ENCODE measurements around the gene CTXND1.

CTXND1 gene

DNA sequence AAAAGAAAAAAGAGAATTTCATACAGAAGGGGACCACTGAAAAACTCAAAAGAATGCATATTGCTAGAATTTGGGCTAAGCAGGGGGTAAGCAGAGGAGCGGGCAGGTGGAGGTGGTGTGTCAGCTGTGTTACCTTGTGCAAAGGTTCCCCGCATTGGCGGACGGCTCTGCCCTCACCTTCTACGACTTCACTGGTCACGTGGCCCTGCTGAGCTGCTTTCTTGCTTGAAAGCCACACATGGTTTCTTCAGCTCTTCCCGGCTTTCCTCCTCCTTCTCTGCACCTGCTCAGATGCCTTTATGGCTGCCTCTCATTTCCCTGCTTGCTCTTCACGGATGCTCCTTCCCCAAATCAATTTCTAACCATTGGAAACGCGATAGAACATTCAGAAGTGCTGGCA is 68.7 kb downstream of the CTXND1 start:
- no peak for DNase-seq (ENCODE audit: low read depth in 2 of 2)

DNA sequence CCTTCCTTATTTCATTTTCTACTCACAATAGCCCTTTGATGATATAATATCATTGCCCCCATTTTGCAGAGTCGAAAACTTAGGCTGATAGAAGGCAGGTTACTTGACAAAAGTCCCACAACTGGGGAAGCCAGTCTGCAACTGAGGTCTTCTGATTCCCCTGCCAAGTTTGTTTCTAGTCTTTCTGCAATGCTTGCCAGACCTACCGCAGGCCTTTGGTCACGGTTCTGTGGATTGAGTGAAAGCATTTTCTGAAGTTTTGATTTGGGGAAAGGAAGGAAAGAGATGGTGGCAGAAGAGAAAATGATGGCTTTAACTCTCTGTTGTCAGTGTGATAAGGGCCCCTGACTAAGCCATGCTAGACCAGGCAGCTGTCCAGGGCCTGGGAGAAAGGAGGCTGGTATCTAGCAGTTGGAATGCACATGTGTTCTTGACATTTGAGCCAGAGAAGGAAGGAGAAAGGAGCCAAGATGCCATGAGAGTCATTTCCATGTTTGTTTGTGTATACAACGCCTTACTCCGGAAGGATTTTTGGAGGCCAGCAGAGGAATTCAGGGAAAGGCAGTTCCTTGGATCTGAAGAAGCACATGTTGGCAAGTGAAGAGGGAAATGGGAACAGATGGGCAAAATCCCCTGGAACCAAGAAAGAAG is 69.3 kb downstream of the CTXND1 start:
- DNase-seq (ENCODE audit: low read depth in 2 of 2) = no peak

DNA sequence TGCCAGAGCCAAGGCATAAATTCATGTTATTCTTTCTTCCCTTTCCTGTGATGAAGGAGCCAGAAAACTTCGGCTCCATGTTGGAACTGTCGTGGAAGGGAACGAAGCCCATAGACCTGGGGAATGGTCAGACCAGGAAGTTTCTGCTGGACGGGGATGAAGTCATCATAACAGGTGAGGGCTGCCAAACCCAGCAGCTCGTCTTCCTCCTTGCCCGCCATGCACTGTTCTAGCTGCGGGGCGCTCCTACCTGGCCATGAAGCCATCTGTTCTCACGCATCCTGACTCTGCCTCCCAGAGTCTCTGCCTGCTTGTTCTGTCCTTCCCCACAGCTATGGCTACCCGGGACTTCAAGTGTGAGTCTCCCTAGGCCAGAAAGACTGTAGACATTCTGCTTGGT is 71.0 kb downstream of the CTXND1 start:
- no peak for DNase-seq (ENCODE audit: low read depth in 2 of 2)

DNA sequence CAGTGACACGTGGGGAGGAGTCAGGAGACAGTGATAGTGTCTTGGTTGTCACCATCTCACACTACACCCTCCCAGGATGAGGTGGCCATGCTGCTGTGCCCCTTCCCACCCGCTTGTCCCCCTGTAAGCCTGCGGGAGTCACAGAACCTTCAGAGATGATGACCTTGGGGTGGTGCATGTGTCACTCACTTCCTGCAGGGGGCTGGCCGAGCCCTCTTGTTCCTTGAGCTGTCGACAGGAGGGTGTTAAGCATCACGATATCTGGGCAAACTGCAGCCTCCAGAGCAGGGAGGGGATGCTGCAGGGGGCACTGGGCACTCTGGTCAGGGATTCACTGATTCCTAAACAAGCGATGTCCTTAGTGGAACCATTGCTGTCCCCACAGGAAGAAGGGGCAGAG is 71.5 kb downstream of the CTXND1 start:
- no peak for DNase-seq (ENCODE audit: low read depth in 2 of 2)

DNA sequence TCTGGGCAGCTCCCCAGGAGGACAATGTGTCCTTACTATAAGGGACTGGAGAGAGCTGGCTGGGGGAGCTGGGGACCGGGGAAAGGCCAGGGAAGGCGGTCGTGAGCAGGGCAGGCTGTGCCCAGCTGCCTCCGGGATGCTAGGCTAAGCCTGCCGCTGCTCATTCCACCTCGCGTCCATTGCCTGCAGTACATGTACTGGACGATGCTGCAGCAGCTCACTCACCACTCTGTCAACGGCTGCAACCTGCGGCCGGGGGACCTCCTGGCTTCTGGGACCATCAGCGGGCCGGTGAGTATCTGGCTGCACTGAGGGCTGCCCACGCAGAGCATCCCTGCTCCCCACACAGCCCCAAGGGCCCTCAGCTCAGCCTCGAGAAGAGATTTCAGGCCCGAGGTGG is 72.1 kb downstream of the CTXND1 start:
- no peak for DNase-seq (ENCODE audit: low read depth in 2 of 2)

DNA sequence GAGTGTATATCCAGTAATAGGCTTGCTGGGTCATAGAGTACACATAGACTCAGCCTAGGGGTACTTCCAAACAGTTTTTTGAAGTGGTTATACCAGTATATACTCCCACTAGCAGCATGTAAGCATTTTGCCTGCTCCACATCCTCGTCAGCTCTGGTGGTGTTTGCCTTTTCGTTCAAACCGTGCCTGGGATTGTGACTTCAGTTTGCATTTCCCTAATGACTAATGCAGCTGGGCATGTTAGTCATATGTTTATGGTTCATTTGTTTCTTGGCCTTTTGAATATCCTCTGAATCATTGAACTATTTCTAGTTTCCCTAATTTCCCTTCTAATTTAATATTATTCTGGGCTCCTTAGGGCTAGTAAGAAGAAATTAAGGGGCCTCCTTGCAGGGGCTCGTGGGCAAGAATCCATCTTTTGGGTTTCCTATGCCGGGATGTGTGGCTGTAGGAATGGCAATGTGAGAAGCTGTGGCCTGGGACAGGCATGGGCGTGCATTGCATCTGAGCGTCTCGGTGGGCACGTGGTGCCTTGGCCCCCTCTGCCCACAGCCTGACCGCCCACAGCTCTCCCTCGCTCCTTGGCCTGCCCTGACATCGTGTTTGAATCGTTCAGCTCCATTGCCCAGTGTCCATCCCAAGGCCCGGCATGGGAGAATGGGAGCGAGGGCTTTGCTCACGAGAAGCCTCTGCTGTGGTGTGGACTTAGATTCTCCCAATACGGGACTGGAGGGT is 72.8 kb downstream of the CTXND1 start:
- DNase-seq (ENCODE audit: low read depth in 2 of 2) = no peak

DNA sequence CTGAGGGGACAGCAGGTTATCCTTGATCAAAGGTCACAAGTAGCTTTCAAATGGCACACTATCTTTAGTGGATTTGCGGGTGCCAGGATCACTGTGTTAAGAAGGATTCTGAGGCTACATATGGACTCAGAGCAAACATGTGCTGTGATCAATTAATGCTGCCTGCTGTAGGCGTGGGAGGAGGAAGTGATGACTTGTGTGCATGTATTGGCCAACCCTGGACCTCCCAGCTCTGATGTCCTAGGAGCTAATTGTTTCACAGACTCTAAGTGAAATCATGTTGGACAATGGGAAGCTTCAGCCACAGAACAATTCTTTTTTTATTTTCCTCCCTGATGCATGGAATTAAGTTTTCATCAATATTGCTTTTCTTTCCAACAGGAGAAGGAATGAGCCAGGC is 74.9 kb downstream of the CTXND1 start:
- no peak for DNase-seq (ENCODE audit: low read depth in 2 of 2)

DNA sequence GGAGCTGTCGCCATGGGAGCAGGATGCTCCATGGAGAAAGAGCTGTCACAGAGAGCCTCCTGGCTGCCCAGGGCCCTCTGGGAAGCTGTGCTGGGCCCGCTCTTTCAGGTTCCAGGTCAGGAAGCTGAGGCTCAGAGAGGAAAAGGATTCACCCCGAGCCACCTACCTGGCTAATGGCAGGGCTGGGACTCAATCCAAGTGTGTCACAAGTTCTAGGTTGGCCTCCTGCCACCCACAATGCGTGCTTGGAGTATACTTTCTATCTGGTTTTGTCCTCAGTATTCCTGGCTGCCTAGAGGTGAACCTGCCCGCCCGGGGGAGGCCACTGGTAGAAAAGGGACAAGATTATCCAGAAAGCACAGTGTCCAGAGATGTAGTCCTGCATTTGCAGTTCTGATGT is 75.6 kb downstream of the CTXND1 start:
- no peak for DNase-seq (ENCODE audit: low read depth in 2 of 2)

DNA sequence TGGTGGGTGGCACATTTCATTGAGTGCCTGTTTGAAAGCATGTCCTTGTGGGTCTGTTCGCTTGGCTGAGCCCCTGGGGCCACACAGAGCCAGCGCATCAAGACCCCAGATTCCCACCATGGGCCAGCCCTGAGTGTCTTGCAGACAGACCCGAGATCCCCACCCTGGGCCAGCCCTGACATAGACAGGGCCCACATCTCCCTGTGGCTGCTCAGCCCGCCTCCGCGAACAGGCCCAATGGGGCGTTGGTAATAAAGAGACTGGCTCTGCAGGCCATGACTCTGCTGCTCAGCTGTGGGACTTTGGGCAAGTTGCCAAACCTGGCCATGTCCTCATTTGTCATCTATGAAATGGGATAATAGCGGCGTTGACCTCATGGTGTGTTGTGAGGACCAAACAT is 76.6 kb downstream of the CTXND1 start:
- DNase-seq (ENCODE audit: low read depth in 2 of 2) = no peak

DNA sequence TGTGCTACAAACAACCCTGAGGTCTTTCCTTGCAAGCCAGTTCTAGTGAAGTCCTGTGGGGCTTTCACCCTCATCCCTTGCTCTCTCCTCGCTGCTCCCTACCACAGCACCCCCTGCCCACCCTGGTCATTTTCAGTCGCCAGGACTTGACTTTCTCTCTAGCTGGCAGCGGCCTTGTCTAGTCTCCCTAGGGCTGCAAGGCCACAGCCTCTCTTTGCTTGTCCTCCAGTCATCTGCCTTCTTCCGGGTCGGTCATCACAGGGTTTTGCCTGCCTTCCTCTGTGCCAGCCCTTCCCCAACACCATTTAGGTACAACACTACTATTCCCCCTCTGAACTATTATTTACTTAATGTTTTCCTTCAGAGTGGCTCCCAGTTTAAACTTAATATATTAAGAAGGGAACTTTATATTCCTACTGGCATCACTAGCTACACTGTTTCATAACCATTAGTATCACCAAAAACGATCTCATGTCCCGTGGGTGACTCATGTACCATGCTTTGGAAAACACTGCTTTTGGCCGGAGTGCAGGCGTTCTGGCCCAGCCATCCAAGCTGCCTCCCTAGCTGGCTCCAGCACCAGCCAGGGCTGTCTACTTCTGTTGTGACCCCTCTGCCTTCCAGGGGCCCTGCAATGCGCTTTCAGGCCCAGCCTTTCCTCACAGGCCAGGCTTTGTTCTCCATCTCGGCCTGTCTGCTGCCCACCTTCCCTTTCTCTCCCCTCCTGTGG is 77.8 kb downstream of the CTXND1 start:
- no peak for DNase-seq (ENCODE audit: low read depth in 2 of 2)

DNA sequence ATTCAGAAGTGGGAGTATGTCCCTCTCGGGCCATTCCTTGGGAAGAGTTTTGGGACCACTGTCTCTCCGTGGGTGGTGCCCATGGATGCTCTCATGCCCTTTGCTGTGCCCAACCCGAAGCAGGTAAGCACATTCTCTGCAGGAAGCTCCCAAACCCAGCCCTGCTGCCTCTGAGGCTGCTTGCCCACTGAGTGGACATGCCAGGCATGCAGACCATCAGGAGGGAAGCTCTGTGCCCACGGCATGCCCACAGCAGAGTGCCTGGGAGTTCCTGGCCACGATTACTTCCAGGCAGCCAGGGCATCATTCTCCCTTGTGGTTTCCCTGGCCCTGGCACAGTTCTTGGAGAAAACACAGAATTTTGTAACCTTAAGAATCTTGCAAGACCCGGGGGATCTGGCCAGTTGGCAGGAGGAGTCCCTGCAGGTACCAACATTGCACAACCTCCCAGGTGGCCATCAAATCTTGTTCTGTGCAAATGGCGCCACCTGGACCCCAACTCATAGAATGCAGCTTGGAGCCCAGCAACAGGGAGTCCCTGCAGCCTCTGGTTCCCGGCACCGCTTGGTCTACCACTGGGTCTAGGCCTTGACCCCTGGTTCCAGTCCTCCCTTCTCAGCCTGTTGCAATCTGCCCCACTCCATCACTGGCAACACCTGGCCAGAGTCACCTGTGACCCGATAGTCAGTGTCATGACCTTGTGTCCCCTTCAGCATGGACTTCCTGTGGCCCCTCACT is 78.8 kb downstream of the CTXND1 start:
- peak; percentile 44 to 56 for DNase-seq (ENCODE audit: low read depth in 2 of 2)

DNA sequence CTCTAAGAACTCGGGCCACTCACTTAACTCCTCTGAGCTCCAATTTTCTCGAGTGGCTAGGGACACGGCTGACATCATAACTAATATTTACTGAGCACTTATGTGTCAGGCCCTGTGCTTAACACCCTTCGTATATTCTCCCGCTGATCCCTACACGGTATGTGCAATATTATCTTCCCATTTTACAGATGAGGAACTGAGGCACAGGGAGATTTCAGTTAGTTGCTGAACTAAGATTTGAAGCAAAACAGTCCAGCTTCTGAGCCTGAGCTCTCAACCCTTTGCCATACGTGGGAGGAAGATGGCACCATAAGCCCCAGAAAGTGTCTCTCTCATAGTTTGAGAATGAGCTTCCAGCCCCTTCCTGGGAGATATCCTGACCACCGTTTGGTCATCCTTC is 79.6 kb downstream of the CTXND1 start:
- DNase-seq (ENCODE audit: low read depth in 2 of 2) = no peak

DNA sequence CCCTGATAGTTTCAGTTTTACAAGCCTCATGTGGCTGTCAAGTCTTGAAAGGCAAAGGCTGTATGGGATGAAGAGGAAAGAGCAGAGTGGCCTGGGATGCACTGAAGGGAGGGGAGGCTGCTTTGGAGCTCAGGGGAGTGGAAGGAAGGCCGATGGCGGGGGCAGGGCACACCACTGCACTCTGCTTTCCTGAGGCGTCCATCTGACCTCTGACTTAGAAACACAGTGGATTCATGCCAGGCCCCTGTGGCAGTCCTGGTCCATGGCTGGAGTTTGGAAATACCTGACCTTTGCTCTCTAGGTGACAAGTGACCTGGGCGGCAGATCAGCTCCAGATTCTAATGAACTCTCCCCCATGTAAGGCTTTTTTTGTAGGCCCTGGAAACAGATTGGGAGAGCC is 80.2 kb downstream of the CTXND1 start:
- no peak for DNase-seq (ENCODE audit: low read depth in 2 of 2)

DNA sequence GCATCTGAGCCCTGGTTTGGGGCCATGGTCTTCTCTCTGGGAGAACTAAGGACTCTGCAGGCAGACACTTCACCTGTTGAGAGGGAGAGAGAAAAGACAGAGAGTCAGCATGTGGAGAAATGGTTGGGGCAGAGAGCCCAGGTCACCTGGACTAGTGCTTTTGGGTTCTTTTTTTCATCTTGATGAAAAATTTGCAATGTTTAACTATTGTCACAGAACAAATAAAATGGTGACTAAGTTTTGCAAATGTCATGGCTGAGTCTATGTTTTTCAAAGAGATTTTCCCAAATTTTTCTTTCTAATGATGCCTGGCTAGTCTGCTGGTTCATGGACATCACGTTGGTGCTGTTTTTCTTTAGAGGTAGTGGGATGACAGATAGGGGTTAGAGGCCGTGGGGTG is 81.4 kb downstream of the CTXND1 start:
- no peak for DNase-seq (ENCODE audit: low read depth in 2 of 2)

DNA sequence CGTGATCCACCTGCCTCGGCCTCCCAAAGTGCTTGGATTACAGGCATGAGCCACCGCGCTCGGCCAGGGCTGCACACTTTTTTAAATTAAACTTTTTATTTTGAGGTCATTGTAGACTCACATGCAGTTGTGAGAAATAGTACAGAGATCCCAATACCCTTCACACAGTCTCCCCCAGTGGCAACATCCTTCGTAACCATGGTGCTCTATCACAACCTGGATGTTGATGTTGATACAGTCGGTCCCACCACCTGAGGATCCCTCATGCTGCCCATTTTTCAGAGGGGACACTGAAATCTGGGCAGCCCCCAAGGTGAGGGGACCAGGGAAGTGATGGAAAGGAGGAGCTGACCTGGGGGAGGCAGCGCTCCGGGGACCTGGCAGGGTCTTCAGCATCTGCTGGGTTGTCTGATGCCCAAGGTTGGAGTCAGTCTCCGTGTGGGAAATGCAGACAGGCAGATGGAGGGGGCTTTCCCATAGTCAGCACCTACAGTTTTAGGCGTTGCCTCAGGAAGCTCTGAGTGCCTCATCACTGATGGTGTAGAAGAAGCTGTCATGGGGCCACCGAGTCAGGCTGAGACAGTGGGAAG is 82.2 kb downstream of the CTXND1 start:
- no peak for DNase-seq (ENCODE audit: low read depth in 2 of 2)

DNA sequence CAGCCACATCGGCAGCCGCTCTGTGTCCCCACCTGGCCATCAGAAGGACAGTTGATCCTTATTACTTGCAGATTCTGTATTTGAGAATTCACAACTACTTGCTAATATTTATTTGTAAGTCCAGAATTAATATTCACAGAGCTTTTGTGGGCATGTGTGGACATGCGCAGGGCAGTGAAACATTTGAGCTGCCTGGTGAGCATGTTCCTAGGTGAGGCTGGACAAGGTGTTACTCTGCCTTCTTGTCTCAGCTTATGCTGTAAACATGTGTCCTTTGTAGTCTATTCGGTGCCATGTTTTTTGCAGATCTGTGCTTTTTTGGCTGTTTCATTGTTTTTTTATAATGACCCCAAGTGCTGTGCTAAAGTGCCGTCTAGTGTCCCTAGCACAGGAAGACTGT is 83.6 kb downstream of the CTXND1 start:
- no peak for DNase-seq (ENCODE audit: low read depth in 2 of 2)

DNA sequence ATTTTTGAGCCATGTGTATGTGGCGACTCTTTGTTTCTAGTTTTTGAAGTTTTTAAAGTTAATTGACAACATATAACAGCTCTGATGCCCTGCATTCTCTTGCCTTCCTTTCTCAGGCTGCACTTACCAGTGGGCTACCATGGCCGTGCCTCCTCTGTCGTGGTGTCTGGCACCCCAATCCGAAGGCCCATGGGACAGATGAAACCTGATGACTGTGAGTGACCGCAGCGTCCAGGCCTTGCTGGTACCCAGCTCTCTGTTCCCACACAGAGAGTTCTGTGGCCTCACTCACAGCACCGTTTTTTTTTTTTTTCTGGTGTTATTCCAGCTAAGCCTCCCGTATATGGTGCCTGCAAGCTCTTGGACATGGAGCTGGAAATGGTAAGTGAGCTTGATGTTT is 84.1 kb downstream of the CTXND1 start:
- no peak for DNase-seq (ENCODE audit: low read depth in 2 of 2)

DNA sequence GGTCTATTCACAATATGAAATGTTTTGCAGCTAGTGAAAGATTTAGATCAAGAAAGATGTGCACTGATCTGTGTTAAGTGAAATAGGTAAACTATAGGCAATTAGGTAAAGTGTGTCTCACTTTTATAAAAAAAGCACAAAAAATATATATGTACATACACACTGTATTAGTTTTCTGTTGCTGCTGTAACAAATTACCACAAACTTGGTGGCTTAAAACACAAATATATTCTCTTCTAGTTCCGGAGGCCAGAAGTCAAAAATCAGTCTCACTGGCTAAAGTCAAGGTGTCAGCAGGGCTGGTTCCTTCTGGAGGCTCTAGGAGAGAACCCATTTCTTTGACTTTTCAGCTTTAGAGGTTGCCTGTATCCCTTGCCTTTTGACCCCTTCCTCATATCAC is 88.1 kb downstream of the CTXND1 start:
- DNase-seq (ENCODE audit: low read depth in 2 of 2) = no peak

DNA sequence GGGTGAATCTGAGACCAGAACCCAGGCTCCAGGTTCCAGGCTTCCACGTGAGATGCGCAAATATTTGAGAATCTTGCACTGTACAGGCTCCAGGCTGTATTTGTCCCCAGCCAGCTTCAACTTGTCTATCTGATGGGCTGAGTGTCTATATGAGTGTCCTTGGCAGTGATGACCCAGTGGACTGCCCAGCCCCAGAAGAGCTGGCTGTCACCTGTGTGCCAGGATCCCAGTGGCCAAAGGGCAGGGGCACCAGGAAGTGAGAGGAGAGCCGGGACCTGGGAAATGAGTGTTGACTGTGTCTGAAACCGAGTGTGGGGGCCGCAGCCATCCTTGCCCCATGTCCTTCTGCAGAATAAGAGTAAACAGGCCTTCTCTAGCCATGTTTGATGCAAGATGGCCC is 88.8 kb downstream of the CTXND1 start:
- no peak for DNase-seq (ENCODE audit: low read depth in 2 of 2)

DNA sequence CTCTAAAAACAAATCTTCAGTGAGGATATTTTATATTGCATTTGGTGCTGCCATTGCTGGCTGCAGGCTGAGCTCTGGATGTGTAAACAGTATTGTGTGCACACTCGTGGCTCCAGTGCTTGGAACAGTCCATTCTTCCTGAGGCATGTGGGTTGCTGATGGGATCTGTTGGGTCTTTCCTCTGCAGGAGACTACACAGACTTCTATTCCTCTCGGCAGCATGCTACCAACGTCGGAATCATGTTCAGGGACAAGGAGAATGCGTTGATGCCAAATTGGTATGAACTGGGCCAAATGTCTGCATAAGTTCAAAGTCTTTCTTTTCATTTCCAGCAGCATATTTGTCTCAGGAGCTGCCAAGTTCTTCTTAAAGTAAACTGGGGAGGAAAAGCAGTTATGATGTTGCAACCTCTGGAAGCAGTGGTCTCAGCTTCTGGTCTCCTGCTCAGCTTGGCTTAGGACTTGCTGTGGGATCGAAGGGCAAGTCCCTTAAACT is 89.9 kb downstream of the CTXND1 start:
- DNase-seq (ENCODE audit: low read depth in 2 of 2) = no peak

DNA sequence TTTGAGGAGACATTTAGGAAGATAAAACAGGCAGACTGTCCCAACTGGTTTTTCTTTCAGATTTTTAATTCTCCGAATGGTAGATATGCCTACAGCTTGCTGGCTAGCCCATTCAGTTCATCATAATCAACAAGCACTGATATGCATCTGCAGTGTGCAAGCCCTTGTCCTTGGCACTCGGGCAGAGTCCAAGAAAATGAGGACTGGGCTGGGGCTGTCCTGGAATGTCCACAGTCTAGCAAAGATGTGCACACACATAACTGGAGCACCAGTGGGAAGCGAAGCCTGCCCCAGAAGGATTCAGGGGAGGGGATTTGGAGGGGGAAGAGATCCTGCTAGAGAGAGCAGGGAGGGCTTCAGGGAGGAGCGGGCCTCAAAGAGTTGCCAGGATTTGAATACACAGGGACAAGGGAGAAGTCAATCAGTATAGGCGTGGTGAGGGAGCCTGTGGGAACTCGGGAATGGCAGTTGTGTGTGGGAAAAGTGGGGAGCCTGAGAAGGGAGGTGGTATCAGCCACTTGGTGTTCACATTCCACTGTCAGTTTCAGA is 90.5 kb downstream of the CTXND1 start:
- DNase-seq (ENCODE audit: low read depth in 2 of 2) = no peak
